Vagina (tissue), 2 donors: Measurements from ENCODE around the gene MYH14. TPM values are rescaled to one million over a fixed set of nuclear protein-coding genes. Genes with fewer than 3 reads are reported as not detected.

Experiments used
- DNase-seq, 2 donors: peaks; one replicate each; pipeline ENCODE4 v3.0.0-alpha.2; 2017; ENCODE audit errors: extremely low spot score in 2 of 2
- H3K27ac ChIP-seq: fragments of 200-600 bp; sonication (generic); one replicate; pipeline ENCODE4 v1.5.1; 2019
- H3K27me3 ChIP-seq: fragments of 200-600 bp; sonication (generic); one replicate; pipeline ENCODE4 v1.5.1; 2019
- H3K36me3 ChIP-seq, 2 donors: fragments of 200-600 bp; sonication (generic); one replicate each; pipeline ENCODE4 v1.5.1; 2017 to 2019
- H3K4me1 ChIP-seq: fragments of 200-600 bp; sonication (generic); one replicate; pipeline ENCODE4 v1.5.1; 2019
- H3K4me3 ChIP-seq, 2 donors: fragments of 200-600 bp; sonication (generic); 1 replicate in 1 of 2; 2 replicates in 1 of 2; pipeline ENCODE4 v1.5.1; 2016 to 2019
- H3K9me3 ChIP-seq: fragments of 200-600 bp; sonication (generic); one replicate; pipeline ENCODE4 v1.5.1; 2019
- CTCF ChIP-seq, 3 experiments: fragments of 450-650 bp in 2 of 3; fragments of 200-600 bp in 1 of 3; sonication (generic) in 1 of 3; IDR thresholded peaks; one replicate each; pipeline ENCODE4 v1.5.1; 2017 to 2019; ENCODE audit warnings: antibody characterized with exemption in 3 of 3, mild to moderate bottlenecking in 2 of 3, moderate library complexity in 2 of 3
- POLR2A ChIP-seq, 2 donors: fragments of 450-650 bp; IDR thresholded peaks; one replicate each; pipeline ENCODE4 v1.6.1; 2017; ENCODE audit warnings: antibody characterized with exemption in 2 of 2, mild to moderate bottlenecking in 2 of 2, moderate library complexity in 2 of 2
- POLR2AphosphoS5 ChIP-seq, 2 donors: sonication (generic); formaldehyde crosslinking; IDR thresholded peaks; one replicate each; pipeline ENCODE4 v1.9.0; 2017; ENCODE audit warnings: antibody characterized with exemption in 2 of 2, mild to moderate bottlenecking in 2 of 2, low read depth in 1 of 2; ENCODE audit not compliant: insufficient read depth in 1 of 2
- intact Hi-C: fragments of 100-400 bp; cut with DNase I; formaldehyde crosslinking; loops from one replicate; pipeline ENCODE4 v1.15.1; 2023
- total RNA-seq: library from RNA; depleted of rRNA; stranded (reverse); fragments of >200 nt; gene quantifications from one replicate; pipeline ENCODE4 v1.2.3, GENCODE V29; 2016

The MYH14 gene
- total RNA-seq, 1 donor from 2014 or later, result 51.6 TPM

- no peak within 1 kb of the TSS for H3K4me3 ChIP-seq
- no peak within 1 kb of the TSS for H3K27ac ChIP-seq
- intact Hi-C loops, result no loop called here
- no peaks in the 10 kb centered on the region for H3K9me3 ChIP-seq
- no peaks in the 10 kb centered on the region for H3K36me3 ChIP-seq
- peaks cover 4% of the 10 kb centered on the region for H3K4me1 ChIP-seq
- no peak for DNase-seq
- TF ChIP-seq CTCF (IDR thresholded peaks at IDR 0.05) (no peak), POLR2A (IDR thresholded peaks at IDR 0.05) (no peak), POLR2AphosphoS5 (IDR thresholded peaks at IDR 0.05; ENCODE audit: insufficient read depth in 1 of 2, low read depth in 1 of 2) (no peak)
- H3K27me3 ChIP-seq, result no peaks in the 10 kb centered on the region
These were observed 40.4 kb upstream of the MYH14 start, which contains the start of gene IZUMO2 for GRCh38 chr19:50162988-50163387. IZUMO2 (minus strand) TSS chr19:50163281; CDS start chr19:50163194, 87 bp downstream.

- intact Hi-C loops, result no loop called here
- Histone ChIP-seq H3K4me1 (peaks cover 4% of the 10 kb centered on the region), H3K4me3 (no peak overlapping the region), H3K27me3 (no peaks in the 10 kb centered on the region), H3K9me3 (no peaks in the 10 kb centered on the region), H3K27ac (no peak overlapping the region), H3K36me3 (no peaks in the 10 kb centered on the region)
- no peak for TF ChIP-seq POLR2AphosphoS5 (IDR thresholded peaks at IDR 0.05; ENCODE audit: insufficient read depth in 1 of 2, low read depth in 1 of 2)
- no peak for TF ChIP-seq CTCF (IDR thresholded peaks at IDR 0.05)
- TF ChIP-seq POLR2A (IDR thresholded peaks at IDR 0.05), result no peak
- DNase-seq, result no peak
These were observed 36.1 kb upstream of the MYH14 start for GRCh38 chr19:50167314-50167721.

GRCh38 chr19:50171752-50172151 lies 31.7 kb upstream of the MYH14 start:
- Histone ChIP-seq H3K27ac (no peak overlapping the region), H3K4me1 (no peaks in the 10 kb centered on the region), H3K4me3 (no peak overlapping the region), H3K36me3 (no peaks in the 10 kb centered on the region), H3K9me3 (no peaks in the 10 kb centered on the region), H3K27me3 (no peaks in the 10 kb centered on the region)
- intact Hi-C loops, result no loop called here
- TF ChIP-seq CTCF (IDR thresholded peaks at IDR 0.05) (no peak), POLR2A (IDR thresholded peaks at IDR 0.05) (no peak), POLR2AphosphoS5 (IDR thresholded peaks at IDR 0.05; ENCODE audit: insufficient read depth in 1 of 2, low read depth in 1 of 2) (no peak)
- no peak for DNase-seq

GRCh38 chr19:50172726-50173125 lies 30.7 kb upstream of the MYH14 start:
- intact Hi-C loops, result no loop called here
- Histone ChIP-seq H3K9me3 (no peaks in the 10 kb centered on the region), H3K4me1 (no peaks in the 10 kb centered on the region), H3K27me3 (no peaks in the 10 kb centered on the region), H3K4me3 (no peak overlapping the region), H3K27ac (no peak overlapping the region), H3K36me3 (no peaks in the 10 kb centered on the region)
- TF ChIP-seq POLR2A (IDR thresholded peaks at IDR 0.05), result no peak
- no peak for DNase-seq

- TF ChIP-seq POLR2AphosphoS5 (IDR thresholded peaks at IDR 0.05; ENCODE audit: insufficient read depth in 1 of 2, low read depth in 1 of 2) (no peak), POLR2A (IDR thresholded peaks at IDR 0.05) (no peak), CTCF (IDR thresholded peaks at IDR 0.05) (no peak)
- intact Hi-C loops, result no loop called here
- Histone ChIP-seq H3K36me3 (no peaks in the 10 kb centered on the region), H3K27ac (no peak overlapping the region), H3K4me1 (no peaks in the 10 kb centered on the region), H3K9me3 (no peaks in the 10 kb centered on the region), H3K4me3 (no peak overlapping the region), H3K27me3 (no peaks in the 10 kb centered on the region)
- DNase-seq, result no peak
These were observed 30.3 kb upstream of the MYH14 start for GRCh38 chr19:50173127-50173526.
